Activated CD8-positive, alpha-beta T cell treated with anti-CD3 and anti-CD28 coated beads for 36 hours (primary cell): ENCODE measurements around the gene CFAP97. TPM values are rescaled to one million over a fixed set of nuclear protein-coding genes. Genes with fewer than 3 reads are reported as not detected.
"Not testable (repeated sequence)": the region's sequence is repeated elsewhere in the genome, so short reads cannot be mapped to it uniquely, and the experiment has no call there.

Experiments
- ATAC-seq: fragments of 200-7000 bp; cut with Tn5 transposase; one replicate; pipeline ENCODE4 v1.10.0; 2021; ENCODE audit warnings: mild to moderate bottlenecking, moderate library complexity
- CTCF ChIA-PET: fragments of 350-600 bp; sonication (Branson Sonifier 250); formaldehyde crosslinking; loops from one replicate; lab custom pipeline; 2021; ENCODE audit warnings: antibody characterized with exemption; lab: Charles Lee
- POLR2A ChIA-PET: fragments of 350-600 bp; sonication (Branson Sonifier 250); formaldehyde crosslinking; loops from one replicate; lab custom pipeline; 2021; ENCODE audit warnings: antibody characterized with exemption; lab: Charles Lee
- DNase-seq: peaks from one replicate; pipeline ENCODE4 v3.0.0-alpha.2; 2020
- H3K27ac Mint-ChIP-seq: one replicate; pipeline ENCODE4 v1.8.0; 2021; ENCODE audit warnings: mild to moderate bottlenecking, mixed read lengths
- H3K27me3 Mint-ChIP-seq: one replicate; pipeline ENCODE4 v1.8.0; 2021; ENCODE audit warnings: mixed read lengths
- H3K36me3 Mint-ChIP-seq: one replicate; pipeline ENCODE4 v1.8.0; 2021; ENCODE audit warnings: low read depth, mixed read lengths
- H3K4me1 Mint-ChIP-seq: one replicate; pipeline ENCODE4 v1.8.0; 2021; ENCODE audit warnings: low read depth, mixed read lengths
- H3K4me3 Mint-ChIP-seq: one replicate; pipeline ENCODE4 v1.8.0; 2021; ENCODE audit warnings: mild to moderate bottlenecking, moderate library complexity, mixed read lengths
- H3K9me3 Mint-ChIP-seq: one replicate; pipeline ENCODE4 v1.8.0; 2021; ENCODE audit warnings: mixed read lengths
- CTCF ChIP-seq: fragments of 200-600 bp; IDR thresholded peaks from one replicate; pipeline ENCODE4 v1.8.0; 2022; ENCODE audit warnings: antibody characterized with exemption, mild to moderate bottlenecking
- intact Hi-C: fragments of 100-400 bp; cut with micrococcal nuclease; formaldehyde crosslinking; loops from one replicate; pipeline ENCODE4 v1.10.0; 2022
- total RNA-seq, 2 experiments: library from RNA; stranded (reverse); gene quantifications; one replicate each; pipeline ENCODE4 v1.2.3, GENCODE V29; 2021

The CFAP97 gene
- total RNA-seq, 2 experiments from 2014 or later = 48.5 to 50.3 TPM

GRCh38 chr4:185212581-185212980, 8.8 kb upstream of the CFAP97 start:
- POLR2A ChIA-PET = interaction anchor here (0.6 to 0.9 kb wide), 2 partner anchors 16 to 48 kb away, joined by 3 read pairs; no protein-coding TSS in a partner anchor
- TF ChIP-seq CTCF = no peak
- Mint-ChIP-seq H3K9me3 (no peaks in the 10 kb centered on the region), H3K4me1 (peaks cover 33% of the 10 kb centered on the region), H3K4me3 (no peak overlapping the region), H3K36me3 (peaks cover 9% of the 10 kb centered on the region), H3K27ac (no peak overlapping the region), H3K27me3 (no peaks in the 10 kb centered on the region)
- CTCF ChIA-PET = no interaction called here
- DNase-seq (no peak), ATAC-seq (no peak)
- intact Hi-C loops = no loop called here

GRCh38 chr4:185211641-185212040, 7.8 kb upstream of the CFAP97 start:
- Mint-ChIP-seq H3K27ac (no peak overlapping the region), H3K36me3 (peaks cover 9% of the 10 kb centered on the region), H3K9me3 (no peaks in the 10 kb centered on the region), H3K4me3 (peak overlapping the region; percentile 93), H3K27me3 (no peaks in the 10 kb centered on the region), H3K4me1 (peaks cover 28% of the 10 kb centered on the region)
- ChIA-PET POLR2A (no interaction called here), CTCF (no interaction called here)
- no peak for DNase-seq
- no peak for TF ChIP-seq CTCF
- no peak for ATAC-seq
- intact Hi-C loops = no loop called here

GRCh38 chr4:185211035-185211434, 7.2 kb upstream of the CFAP97 start:
- H3K4me1 Mint-ChIP-seq = peaks cover 25% of the 10 kb centered on the region

GRCh38 chr4:185210102-185210981, 6.5 kb upstream of the CFAP97 start:
- ATAC-seq (peak; percentile 32), DNase-seq (peak; percentile 61)
- no peaks in the 10 kb centered on the region for H3K9me3 Mint-ChIP-seq
- H3K27ac Mint-ChIP-seq = peak overlapping the region; percentile 85
- POLR2A ChIA-PET = interaction anchor here (1.3 to 1.9 kb wide), 4 partner anchors 10 to 185 kb away, joined by 4 to 10 read pairs (median 6); partner anchors contain the start of genes ANKRD37 and LRP2BP
- peak overlapping the region; percentile 93 for H3K4me3 Mint-ChIP-seq
- peaks cover 9% of the 10 kb centered on the region for H3K36me3 Mint-ChIP-seq
- no peak for TF ChIP-seq CTCF
- intact Hi-C loops = no loop called here
- no peaks in the 10 kb centered on the region for H3K27me3 Mint-ChIP-seq
- CTCF ChIA-PET = no interaction called here
- peaks cover 28% of the 10 kb centered on the region for H3K4me1 Mint-ChIP-seq

More at GRCh38 chr4:185211035-185211434, 7.2 kb upstream of the CFAP97 start:
- peak overlapping the region; percentile 85 for H3K27ac Mint-ChIP-seq
- intact Hi-C loops = no loop called here
- H3K36me3 Mint-ChIP-seq = peaks cover 9% of the 10 kb centered on the region
- DNase-seq (no peak), ATAC-seq (no peak)
- TF ChIP-seq CTCF = no peak
- H3K9me3 Mint-ChIP-seq = no peaks in the 10 kb centered on the region
- H3K4me3 Mint-ChIP-seq = peak overlapping the region; percentile 93
- POLR2A ChIA-PET = no interaction called here
- no peaks in the 10 kb centered on the region for H3K27me3 Mint-ChIP-seq
- CTCF ChIA-PET = no interaction called here

- POLR2A ChIA-PET = interaction anchor here (1.3 to 1.9 kb wide), 4 partner anchors 9 to 186 kb away, joined by 4 to 10 read pairs (median 6); partner anchors contain the start of genes ANKRD37 and LRP2BP
- H3K27ac Mint-ChIP-seq, DNase-seq, H3K9me3 Mint-ChIP-seq, H3K4me3 Mint-ChIP-seq, CTCF ChIA-PET, H3K36me3 Mint-ChIP-seq, H3K27me3 Mint-ChIP-seq: not testable (repeated sequence)
- ATAC-seq = peak; percentile 43
- peaks cover 33% of the 10 kb centered on the region for H3K4me1 Mint-ChIP-seq
- intact Hi-C loops = loop anchor here (10.0 kb wide), 1 partner anchor 185 kb away; the partner anchor contains the start of genes ANKRD37 and LRP2BP
Measured at GRCh38 chr4:185209852-185210101, 6.0 kb upstream of the CFAP97 start.
